HG03558 (cell line): ENCODE measurements around the gene S100A2.

Experiments used
- ATAC-seq: cut with Tn5 transposase; IDR thresholded peaks from one replicate; pipeline ENCODE4 v1.9.1; 2021; ENCODE audit warnings: moderate number of reproducible peaks; ENCODE audit not compliant: unreplicated experiment; ENCODE audit errors: extremely low read depth

Gene S100A2

DNA sequence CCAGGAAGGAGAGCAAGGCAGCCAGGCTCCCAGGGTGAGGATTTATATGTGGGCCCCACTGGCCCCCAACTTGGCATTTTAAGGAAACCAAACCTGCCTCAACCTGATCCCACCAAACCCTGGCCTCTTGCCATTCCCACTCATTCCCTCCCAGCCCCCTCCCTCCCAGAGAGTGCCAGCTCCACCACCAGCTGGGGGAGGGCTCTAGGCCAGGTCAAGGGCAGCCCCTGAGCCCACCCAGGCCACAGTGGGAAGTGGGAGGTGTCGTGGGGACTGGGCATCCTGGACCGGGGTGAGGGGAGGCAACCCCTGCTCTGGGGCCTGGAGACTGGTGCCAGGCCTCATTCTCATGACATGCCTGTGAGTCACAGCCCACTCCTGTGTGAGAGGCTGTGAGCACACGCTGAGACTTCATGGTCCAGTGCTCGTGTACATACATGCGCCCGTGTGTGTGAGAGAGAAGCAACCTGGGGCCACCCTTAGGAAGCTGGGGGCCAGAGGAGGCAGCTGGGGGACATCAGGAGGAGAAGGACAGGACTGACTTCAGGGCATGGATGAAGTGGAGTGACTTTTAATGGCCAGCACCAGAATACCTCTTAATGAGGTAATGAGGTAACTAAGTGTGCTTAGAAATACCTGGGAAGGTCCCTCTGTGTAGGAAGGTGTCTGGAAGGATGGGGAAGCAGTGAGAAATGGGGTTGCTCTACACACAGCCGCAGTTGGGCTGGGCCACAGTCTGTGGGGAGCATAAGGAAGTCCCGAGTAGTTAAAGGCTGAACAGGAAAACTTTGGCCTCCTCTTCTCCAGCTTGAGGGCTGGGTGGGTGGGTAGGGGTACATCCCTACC is at the start of gene S100A2:
Gene S100A2 (minus strand): TSS at position 316 of the 846 bp plus-strand sequence. CDS start 1,967 bp downstream, outside the sequence.
- peak; percentile 45 for ATAC-seq

DNA sequence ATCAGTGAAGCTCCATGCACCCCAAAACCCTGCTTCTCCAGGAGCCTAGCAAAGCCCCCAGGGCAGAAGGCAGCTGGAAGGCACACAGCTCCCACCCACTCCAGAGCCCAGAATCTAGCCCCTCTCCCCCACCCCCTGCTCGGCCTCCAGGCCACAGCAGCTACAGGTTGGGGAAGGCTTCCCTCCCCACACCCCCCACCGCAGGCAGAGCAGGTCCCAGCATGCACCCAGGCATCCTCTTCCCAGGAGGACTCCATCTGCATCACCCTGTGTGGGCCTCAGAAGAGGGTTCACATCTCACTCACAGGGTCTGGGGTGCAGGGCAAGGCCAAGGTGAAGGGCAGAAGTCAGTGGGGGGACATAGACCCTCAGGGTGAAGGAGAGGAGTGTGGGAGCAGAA is 49.8 kb upstream of the S100A2 start:
- no peak for ATAC-seq

GRCh38 chr1:153614906-153615305 is 49.3 kb upstream of the S100A2 start:
- ATAC-seq = no peak

- ATAC-seq = no peak
Observed at GRCh38 chr1:153614189-153614900, 48.7 kb upstream of the S100A2 start.

- ATAC-seq = no peak
Observed at GRCh38 chr1:153613406-153613805, 47.8 kb upstream of the S100A2 start.

DNA sequence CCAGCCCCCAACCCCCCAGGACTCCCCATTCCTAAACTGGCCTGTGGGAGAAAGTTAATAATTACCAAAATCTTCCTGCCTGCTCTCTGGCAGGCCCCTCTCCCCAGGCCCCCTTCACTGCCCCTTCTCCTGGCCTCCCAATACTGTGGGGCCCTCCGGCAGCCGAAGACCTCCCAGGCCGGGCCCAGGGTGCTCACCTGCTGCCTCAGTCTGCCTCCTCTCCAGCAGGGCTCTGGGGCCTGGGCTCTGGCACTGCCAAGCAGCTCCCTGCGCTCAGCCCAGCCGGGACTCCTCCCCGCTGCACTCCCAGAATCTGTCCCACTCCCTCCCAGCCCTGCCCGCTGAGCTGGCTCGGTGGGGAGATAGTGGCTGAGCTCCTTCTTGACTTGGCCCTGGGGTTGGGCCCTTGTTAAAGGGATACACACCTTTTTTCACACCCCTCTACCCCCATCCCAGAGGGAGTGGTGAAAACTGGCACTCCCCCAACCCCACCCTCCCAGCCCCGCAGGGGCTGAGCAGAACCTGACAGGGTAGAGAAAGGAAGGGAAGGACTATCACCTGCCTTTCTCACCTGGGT is 47.2 kb upstream of the S100A2 start, which contains the start of gene S100A16:
Gene S100A16 (minus strand): TSS at position 383 of the 577 bp plus-strand sequence. CDS start 4,986 bp downstream, outside the sequence.
- ATAC-seq = no peak

DNA sequence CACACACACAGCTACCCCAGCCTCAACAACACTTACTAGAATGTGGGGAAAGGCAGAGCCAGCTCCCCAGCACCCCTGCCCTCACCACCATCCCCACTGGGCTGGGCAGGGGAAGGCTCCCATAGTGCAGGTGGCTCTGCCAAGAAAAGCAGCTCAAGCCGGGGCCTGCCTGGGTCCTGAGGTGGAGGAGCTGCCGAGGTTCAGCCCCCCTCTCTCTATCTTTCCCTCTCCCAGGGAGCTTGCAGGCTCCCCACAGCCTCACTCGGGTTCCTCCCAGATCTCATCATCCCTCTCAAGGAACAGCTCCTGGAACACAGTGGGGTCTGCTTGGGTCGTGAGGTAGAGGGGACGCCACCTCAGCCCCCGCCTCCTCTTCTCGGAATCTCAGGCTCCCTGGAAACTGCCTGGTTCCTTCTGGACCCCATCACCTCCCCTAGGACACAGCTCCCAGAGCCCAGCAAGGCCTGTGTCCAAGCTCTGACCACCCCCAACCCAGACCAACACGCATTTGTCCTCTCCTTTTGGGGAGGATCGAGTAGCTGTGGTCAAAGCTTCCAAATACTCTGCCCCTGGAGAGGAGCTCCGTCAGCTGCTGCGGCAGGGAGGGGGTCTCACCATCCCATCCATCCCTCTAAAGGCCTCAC is 46.6 kb upstream of the S100A2 start:
- no peak for ATAC-seq

DNA sequence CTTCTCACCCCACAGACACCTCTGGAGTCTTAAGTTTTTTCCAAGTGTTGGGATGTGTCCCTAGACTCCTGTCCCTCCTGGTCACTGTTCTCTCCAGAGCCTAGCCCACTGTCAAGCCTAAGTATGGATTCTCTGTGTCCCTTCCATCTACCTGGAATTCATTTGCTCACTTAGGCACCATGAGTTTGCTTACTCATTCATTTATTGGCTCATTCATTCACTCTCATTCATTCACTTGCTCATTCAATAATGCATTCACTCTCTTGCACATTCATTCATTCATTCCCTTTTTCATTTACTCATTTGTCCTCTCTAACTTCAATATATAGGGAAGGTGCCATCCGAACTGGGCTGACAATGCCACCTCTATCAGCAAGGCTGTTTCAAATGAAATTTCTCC is 45.7 kb upstream of the S100A2 start:
- ATAC-seq = no peak

GRCh38 chr1:153610811-153611301 is 45.2 kb upstream of the S100A2 start:
- ATAC-seq = no peak

- no peak for ATAC-seq
Observed at GRCh38 chr1:153610334-153610733, 44.7 kb upstream of the S100A2 start.

DNA sequence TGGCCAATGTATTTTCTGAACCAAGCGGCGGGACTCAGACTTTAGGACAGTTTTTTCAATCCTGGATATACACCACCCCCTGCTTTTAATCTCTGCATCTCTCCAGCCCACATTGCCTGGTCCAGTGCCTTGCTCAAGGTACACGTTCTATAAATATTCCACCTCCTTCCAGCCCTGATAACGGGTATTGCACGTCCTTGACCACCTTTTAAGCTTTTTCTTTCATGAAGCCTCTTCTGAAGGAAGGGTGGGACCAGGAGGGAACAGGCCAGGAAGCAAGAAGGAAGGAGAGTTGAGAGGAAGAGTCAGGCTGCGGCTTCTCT is 43.9 kb upstream of the S100A2 start:
- no peak for ATAC-seq

- no peak for ATAC-seq
Observed at GRCh38 chr1:153608742-153609584, 43.3 kb upstream of the S100A2 start.

GRCh38 chr1:153608089-153608682 is 42.5 kb upstream of the S100A2 start:
- ATAC-seq = no peak

- no peak for ATAC-seq
Observed at GRCh38 chr1:153607381-153607780, 41.7 kb upstream of the S100A2 start.

GRCh38 chr1:153606194-153606593 is 40.5 kb upstream of the S100A2 start:
- ATAC-seq = no peak

DNA sequence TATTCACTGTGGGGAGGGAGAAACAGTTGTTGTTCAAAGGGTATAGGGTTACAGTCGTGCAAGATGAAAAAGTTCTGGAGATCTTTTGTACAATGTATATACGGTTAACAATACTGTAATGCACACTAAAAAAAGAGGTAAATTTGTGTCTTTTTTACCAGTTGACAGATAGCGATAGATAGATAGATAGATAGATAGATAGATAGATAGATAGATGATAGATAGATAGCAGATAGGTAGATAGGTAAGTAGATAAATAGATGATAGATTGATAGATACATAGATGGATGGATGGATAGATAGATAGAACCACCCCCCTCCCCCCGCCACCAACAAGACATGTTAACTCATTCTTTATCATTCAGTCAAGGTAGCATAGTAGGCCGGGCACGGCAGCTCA is 37.1 kb upstream of the S100A2 start:
- no peak for ATAC-seq

GRCh38 chr1:153599847-153600246 is 34.2 kb upstream of the S100A2 start:
- no peak for ATAC-seq

DNA sequence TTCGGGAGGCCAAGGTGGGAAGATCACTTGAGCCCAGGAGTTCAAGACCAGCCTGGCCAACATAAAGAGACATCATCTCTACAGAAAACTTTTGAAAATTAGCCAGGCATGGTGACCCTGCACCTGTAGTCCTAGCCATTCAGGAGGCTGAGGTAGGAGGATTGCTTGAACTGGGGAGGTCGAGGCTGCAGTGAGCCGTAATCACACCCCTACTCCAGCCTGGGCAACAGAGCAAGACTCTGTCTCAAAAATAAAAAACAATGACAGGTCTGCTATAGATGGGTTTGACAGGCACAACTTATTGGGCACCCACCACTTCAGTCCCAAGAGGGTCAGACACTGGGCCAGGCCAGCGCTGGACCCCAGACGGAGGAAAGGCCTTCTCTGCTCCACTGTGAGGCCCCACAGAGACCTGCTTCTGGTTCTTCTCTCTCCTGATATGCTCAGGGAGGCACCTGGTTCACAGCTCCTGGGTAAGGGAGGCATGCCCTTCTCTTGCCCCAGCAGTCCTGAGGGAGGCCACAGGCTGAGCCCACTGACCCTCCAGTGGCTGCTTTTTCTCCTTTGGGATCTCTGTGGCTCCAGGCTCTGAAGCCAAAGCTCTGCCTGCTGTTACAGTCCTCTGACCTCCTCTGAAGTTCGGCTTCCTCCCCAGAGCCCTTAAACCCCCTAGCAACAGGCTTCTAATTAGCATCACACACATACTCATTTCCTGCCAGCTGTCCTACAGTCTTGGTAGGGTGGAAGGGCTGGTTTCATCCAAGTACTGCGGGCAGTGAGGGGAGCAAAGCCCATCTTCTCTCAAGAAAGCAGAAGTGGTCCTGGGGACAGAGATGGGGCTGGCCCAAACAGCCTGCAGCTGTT is 32.9 kb upstream of the S100A2 start:
- peak; percentile 89 for ATAC-seq
